Keratinocyte (primary cell): Measurements from ENCODE around the gene COL21A1. TPM values are rescaled to one million over a fixed set of nuclear protein-coding genes. Genes with fewer than 3 reads are reported as not detected.

Experiments
- DNase-seq: peaks from one replicate; pipeline ENCODE4 v3.0.0-alpha.2; 2011; ENCODE audit warnings: low read depth, missing footprints, low spot score
- FAIRE-seq: peaks from 2 replicates; lab custom pipeline; 2011; peaks lifted over from hg19 to GRCh38; lab: Jason Lieb, UNC
- H2AFZ ChIP-seq: 2 replicates; pipeline ENCODE4 v1.6.0; 2012; ENCODE audit warnings: low read length, control low read depth, inconsistent platforms; ENCODE audit not compliant: control insufficient read depth
- H3K27ac ChIP-seq: 2 replicates; pipeline ENCODE4 v1.5.1; 2011; ENCODE audit warnings: low read length; ENCODE audit not compliant: control insufficient read depth, insufficient read depth
- H3K27me3 ChIP-seq: 3 replicates; pipeline ENCODE4 v1.6.0; 2011; ENCODE audit warnings: low read length; ENCODE audit not compliant: control insufficient read depth, insufficient read depth; ENCODE audit errors: extremely low read depth
- H3K36me3 ChIP-seq, 2 experiments: 2 replicates in 1 of 2; 3 replicates in 1 of 2; pipeline ENCODE4 v1.5.1; 2011; ENCODE audit warnings: low read length in 2 of 2, mild to moderate bottlenecking in 1 of 2; ENCODE audit not compliant: control insufficient read depth in 2 of 2, insufficient read depth in 2 of 2; ENCODE audit errors: extremely low read depth in 1 of 2
- H3K4me1 ChIP-seq: 3 replicates; pipeline ENCODE4 v1.5.1; 2011; ENCODE audit warnings: low read length; ENCODE audit not compliant: control insufficient read depth, insufficient read depth; ENCODE audit errors: extremely low read depth
- H3K4me2 ChIP-seq: 3 replicates; pipeline ENCODE4 v1.6.0; 2011; ENCODE audit warnings: low read depth, low read length; ENCODE audit not compliant: control insufficient read depth, insufficient read depth; ENCODE audit errors: extremely low read depth
- H3K4me3 ChIP-seq, 3 experiments: fragments of 200-600 bp in 1 of 3; sonication (generic) in 1 of 3; 2 replicates in 2 of 3; 3 replicates in 1 of 3; pipeline ENCODE4 v1.5.1; 2011 to 2016; ENCODE audit warnings: low read length in 3 of 3, mild to moderate bottlenecking in 3 of 3, control low read depth in 2 of 3, inconsistent platforms in 1 of 3, low read depth in 1 of 3, mixed read lengths in 1 of 3, mixed run types in 1 of 3, moderate library complexity in 1 of 3; ENCODE audit not compliant: control insufficient read depth in 2 of 3, insufficient read depth in 2 of 3; ENCODE audit errors: extremely low read depth in 1 of 3
- H3K79me2 ChIP-seq: 2 replicates; pipeline ENCODE4 v1.6.0; 2012; ENCODE audit warnings: low read length; ENCODE audit not compliant: control insufficient read depth, insufficient read depth
- H3K9ac ChIP-seq: 3 replicates; pipeline ENCODE4 v1.6.0; 2011; ENCODE audit warnings: low read length; ENCODE audit not compliant: control insufficient read depth, insufficient read depth; ENCODE audit errors: extremely low read depth
- H3K9me1 ChIP-seq: 3 replicates; pipeline ENCODE4 v1.6.0; 2011; ENCODE audit warnings: low read length; ENCODE audit not compliant: control insufficient read depth, insufficient read depth; ENCODE audit errors: extremely low read depth
- H3K9me3 ChIP-seq: 2 replicates; pipeline ENCODE4 v1.5.1; 2012; ENCODE audit warnings: low read depth, low read length; ENCODE audit not compliant: control insufficient read depth
- H4K20me1 ChIP-seq: 3 replicates; pipeline ENCODE4 v1.6.0; 2011; ENCODE audit warnings: low read length; ENCODE audit not compliant: control insufficient read depth, insufficient read depth; ENCODE audit errors: extremely low read depth
- CTCF ChIP-seq, 3 experiments: IDR thresholded peaks in 1 of 3; conservative IDR thresholded peaks in 1 of 3; optimal IDR thresholded peaks in 1 of 3; 2 replicates in 2 of 3; 3 replicates in 1 of 3; pipeline versions ENCODE3 to v1.5.1; 2011; ENCODE audit warnings: low read length in 3 of 3, mild to moderate bottlenecking in 3 of 3, moderate library complexity in 2 of 3, control low read depth in 1 of 3, inconsistent platforms in 1 of 3; ENCODE audit not compliant: insufficient read depth in 2 of 3; ENCODE audit errors: extremely low read depth in 1 of 3
- EZH2 ChIP-seq: IDR thresholded peaks from one replicate; pipeline ENCODE4 v1.6.1; 2012; ENCODE audit warnings: inconsistent platforms, mild to moderate bottlenecking, low read length, moderate library complexity
- dilution Hi-C: fragments of 300-500 bp; cut with MboI; formaldehyde crosslinking; loops from one replicate; pipeline ENCODE4 v1.7.0; 2020; ENCODE audit warnings: low sequenced_read_pairs; ENCODE audit not compliant: extremely low pct_ligation_motif_present
- polyA plus RNA-seq, 5 experiments: library from polyadenylated mRNA; depleted of rRNA in 3 of 5; stranded (reverse) in 3 of 5; stranded (forward) in 1 of 5; unstranded in 1 of 5; fragments of >200 nt; gene quantifications; 1 replicate in 1 of 5; 2 replicates in 3 of 5; 3 replicates in 1 of 5; pipeline versions ENCODE4 v1.2.1 to v1.2.3, GENCODE V29; 2011 to 2012; ENCODE audit warnings: missing spikeins in 2 of 5, low read depth in 1 of 5, low replicate concordance in 1 of 5

The COL21A1 gene
- polyA plus RNA-seq, 1 donor (not counting 4 experiments of a cell fraction or from before 2014, with no cell fraction given) = 0.16 TPM

- H3K27ac ChIP-seq = no peak overlapping the region
- dilution Hi-C loops = no loop called here
- no peaks in the 10 kb centered on the region for H3K79me2 ChIP-seq
- no peak overlapping the region for H3K9ac ChIP-seq
- no peak overlapping the region for H3K4me2 ChIP-seq
- no peaks in the 10 kb centered on the region for H3K27me3 ChIP-seq
- H3K36me3 ChIP-seq = no peaks in the 10 kb centered on the region
- peaks cover 2% of the 10 kb centered on the region for H3K4me1 ChIP-seq
- no peaks in the 10 kb centered on the region for H3K9me1 ChIP-seq
- H3K9me3 ChIP-seq = no peaks in the 10 kb centered on the region
- H2AFZ ChIP-seq = no peak overlapping the region
- no peak for DNase-seq
- TF ChIP-seq EZH2 = no peak
- TF ChIP-seq CTCF (optimal IDR thresholded peaks at IDR 0.05 in 1 of 3, IDR thresholded peaks at IDR 0.05 in 1 of 3, conservative IDR thresholded peaks at IDR 0.05 in 1 of 3; ENCODE audit: extremely low read depth in 1 of 3, insufficient read depth in 2 of 3, low read length in 3 of 3) = no peak
- no peak overlapping the region for H3K4me3 ChIP-seq
- FAIRE-seq = no peak
- no peaks in the 10 kb centered on the region for H4K20me1 ChIP-seq
Measured at GRCh38 chr6:56282391-56282790, 35.0 kb upstream of the COL21A1 start.

GRCh38 chr6:56280126-56280525 is 32.7 kb upstream of the COL21A1 start:
- Histone ChIP-seq H3K27ac (no peak overlapping the region), H3K9me1 (no peaks in the 10 kb centered on the region), H3K36me3 (no peaks in the 10 kb centered on the region), H3K9me3 (no peaks in the 10 kb centered on the region), H3K9ac (no peak overlapping the region), H3K27me3 (no peaks in the 10 kb centered on the region), H3K79me2 (no peaks in the 10 kb centered on the region), H3K4me2 (no peak overlapping the region), H3K4me3 (no peak overlapping the region), H2AFZ (no peak overlapping the region), H3K4me1 (peaks cover 2% of the 10 kb centered on the region), H4K20me1 (no peaks in the 10 kb centered on the region)
- DNase-seq = no peak
- dilution Hi-C loops = no loop called here
- FAIRE-seq = no peak
- TF ChIP-seq CTCF (optimal IDR thresholded peaks at IDR 0.05 in 1 of 3, IDR thresholded peaks at IDR 0.05 in 1 of 3, conservative IDR thresholded peaks at IDR 0.05 in 1 of 3; ENCODE audit: extremely low read depth in 1 of 3, insufficient read depth in 2 of 3, low read length in 3 of 3) (no peak), EZH2 (no peak)
